C1 segment of cervical spinal cord (tissue), 14 donors: ENCODE measurements around the gene STAB2.

Source experiments
- DNase-seq, 14 donors: peaks; one replicate each; lab custom pipeline; 2025; lab: John Stamatoyannopoulos, UW

Gene STAB2

DNA sequence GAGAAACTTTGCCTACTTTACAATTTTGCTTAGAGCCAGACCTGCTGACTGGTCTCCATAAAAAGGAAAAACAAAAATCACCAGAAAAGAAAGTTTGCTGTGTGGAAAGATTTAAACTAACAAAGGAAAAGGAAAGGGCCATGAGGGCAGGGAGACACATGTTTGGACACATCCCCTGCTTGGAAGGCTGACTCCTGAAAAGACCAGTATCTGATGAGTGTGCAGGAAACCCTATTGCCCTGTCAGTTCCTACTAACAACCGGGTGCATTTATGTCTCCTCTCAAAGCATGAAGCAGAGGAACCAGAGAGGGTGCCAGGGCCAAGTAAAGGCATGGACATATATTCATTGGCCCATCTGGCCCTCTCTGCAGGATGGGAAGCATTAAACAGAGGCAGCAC, 7.0 kb upstream of the STAB2 start:
- no peak for DNase-seq

DNA sequence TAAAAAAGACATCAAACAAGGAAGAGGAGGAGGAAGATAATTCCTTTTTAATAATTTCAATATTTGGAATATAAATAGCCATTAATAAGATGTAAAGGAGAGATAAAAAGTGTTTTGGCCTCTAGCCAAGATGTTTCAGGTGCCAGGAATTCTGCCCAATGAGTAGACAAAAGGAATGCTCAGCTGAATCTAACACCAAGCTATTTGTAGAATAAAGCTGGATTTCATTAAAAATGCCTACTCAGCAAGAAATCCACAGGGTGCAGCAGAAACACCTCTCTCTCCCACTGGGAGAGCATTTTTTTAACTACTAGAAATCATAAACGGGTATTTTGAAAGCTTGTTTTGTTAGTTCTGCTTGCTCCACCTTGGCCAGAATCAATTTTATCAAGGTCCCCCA, 4.1 kb upstream of the STAB2 start:
- DNase-seq, result no peak

DNA sequence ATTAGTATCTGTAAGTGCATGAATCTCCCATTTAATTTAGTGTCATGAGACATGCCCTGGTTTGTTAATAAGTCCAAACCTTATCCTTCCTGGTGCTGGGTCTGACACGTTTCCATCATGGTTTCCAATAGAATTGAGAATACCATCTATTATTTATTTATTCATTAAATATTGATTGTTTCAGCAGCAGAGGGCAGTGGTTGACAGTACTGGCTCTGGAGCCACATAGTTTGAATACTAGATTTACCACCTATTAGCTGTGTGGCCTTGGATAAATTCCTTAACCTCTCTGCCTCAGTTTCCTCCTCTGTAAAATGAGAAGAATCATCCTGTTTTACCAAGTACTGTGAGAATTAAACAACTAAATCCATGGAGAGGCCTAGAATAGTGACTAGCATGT, 941 bp upstream of the STAB2 start:
- no peak for DNase-seq

DNA sequence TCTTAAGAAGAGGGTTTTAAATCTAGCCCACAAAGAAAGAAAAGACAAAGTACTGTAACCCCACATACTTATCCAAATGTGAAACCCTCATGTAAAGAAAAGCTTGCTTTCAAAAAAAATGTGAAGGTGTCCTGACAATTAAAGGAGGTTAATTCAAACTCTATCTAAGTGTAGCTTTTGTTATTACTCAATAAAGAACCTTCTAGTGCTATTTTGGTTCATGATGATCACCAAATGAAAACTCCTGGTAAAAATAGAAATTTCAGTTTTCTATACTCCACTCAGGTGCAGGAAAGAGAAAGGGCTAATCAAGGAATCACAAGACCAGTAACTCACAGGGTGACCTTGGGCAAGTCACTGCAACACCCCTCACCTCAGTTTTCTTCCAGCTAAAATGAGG, 1.6 kb downstream of the STAB2 start:
- no peak for DNase-seq

DNA sequence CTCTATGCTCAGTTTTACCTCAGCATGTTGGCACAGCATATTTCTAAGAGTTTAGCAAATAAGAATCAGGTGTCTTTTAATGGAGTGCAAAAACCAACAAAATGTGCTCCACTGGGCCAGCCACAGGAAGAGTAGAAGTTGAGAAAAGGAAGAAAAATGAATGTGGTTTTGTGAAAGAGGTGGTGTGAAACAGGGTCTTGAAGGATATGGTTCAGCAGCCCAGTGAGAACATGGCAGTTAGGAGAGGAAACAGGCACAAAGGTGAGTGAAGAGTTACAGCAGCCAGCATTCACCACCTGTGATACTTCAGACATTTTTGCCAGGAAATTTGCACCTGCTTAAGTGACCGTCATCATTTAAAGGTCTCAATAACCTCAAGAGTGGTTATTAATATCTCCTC, 2.4 kb downstream of the STAB2 start:
- DNase-seq, result no peak

DNA sequence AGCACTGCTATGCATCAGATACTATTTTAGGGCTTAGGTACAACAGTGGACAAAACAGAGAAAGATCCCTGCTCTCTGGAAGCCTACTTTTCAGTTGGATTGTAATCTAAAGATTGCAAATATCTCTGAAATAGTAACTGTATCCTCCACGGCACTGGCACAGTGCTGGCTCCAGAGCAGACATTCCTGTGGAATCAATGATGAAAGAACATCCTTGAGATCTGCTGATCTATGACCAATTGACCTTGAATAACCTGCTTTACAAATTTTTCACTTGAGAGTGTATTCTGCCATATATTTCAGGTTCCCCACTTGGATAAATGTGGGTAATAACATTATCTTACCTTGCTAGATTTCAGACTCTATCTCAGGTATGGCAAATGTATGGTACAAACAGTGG, 3.2 kb downstream of the STAB2 start:
- DNase-seq, result no peak

DNA sequence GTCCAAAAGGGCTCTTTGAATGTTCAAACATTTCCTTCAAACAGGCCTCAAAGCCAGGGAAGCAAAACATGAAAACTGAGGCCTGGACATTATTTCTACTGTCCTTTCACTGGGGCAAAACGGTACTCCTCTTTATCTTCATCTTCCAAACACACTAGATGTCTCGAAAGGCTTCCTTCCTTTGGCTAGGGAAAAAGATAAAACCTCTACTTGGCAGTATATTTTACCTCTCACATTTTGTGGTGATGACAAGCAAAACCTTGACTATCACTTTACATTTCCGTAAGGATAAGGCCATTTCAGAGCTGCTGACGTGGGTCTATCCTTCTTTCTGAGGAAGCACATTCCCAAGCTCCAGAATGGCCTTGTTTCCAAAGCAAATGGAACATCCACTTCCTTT, 9.9 kb downstream of the STAB2 start:
- no peak for DNase-seq

DNA sequence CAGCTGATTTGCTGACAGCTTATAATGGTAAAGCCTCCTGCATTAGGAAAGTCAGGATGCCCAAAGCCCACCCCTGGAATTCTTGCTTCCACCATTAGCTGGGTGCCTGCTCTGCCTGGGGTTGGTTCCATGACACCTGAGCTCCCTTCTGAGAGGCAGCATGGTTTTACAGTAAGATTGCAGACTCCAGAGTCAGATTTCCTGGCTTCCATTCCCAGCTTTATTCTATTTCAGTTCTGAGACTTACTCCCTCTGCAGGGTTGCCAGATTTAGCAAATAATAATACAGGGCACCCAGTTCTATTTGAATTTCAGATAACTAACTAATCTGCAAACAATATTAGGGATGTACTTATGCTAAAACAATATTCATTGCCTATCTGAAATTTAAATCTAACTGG, 12.2 kb downstream of the STAB2 start:
- DNase-seq, result no peak

DNA sequence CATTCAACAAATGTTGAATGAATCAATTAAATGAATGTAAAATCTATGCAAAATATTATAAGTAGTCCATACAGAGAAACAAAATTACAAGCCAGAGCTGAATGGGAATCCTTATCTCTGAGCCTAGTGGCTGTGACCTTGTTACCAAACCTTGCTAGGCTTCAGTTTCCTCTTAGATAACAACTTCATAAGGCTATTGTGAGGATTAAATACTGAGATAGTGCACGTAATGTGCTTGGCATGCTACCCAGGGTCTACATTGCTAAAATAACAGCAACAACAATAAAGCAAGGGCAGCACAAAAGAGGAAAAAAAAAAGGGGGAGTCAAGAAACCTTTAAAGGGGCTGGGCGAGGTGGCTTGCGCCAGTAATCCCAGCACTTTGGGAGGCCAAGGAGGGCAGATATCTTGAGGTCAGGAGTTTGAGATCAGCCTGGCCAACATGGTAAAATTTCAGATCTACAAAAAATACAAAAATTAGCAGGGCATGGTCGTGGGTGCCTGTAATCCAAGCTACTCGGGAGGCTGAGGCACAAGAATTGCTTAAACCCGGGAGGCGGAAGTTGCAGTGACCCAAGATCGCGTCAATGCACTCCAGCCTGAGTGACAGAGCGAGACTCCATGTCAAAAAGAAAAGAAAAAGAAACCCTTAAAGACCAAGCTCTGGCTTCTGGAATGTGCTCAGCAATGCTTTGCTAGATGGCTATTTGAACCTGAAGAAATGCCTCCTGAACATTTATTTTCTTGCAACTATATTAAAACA, 14.1 kb downstream of the STAB2 start:
- DNase-seq, result no peak

DNA sequence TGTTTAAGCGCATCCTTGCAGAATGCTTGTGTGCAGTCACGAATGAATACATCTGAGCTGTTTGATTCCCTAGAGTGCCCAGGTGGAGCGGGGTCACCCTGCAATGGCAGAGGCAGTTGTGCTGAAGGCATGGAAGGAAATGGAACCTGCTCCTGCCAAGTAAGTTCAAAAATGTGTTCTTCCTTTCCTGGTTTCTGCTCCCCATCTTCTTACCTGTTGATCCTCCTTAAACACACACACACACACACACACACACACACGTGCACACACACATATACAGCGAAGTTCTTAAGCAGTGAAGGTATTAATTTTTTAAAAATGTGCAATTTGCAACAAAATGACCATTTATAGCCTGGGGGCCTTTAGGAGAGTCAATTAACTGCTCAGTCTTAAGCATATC, 33.3 kb downstream of the STAB2 start:
- DNase-seq, result no peak

DNA sequence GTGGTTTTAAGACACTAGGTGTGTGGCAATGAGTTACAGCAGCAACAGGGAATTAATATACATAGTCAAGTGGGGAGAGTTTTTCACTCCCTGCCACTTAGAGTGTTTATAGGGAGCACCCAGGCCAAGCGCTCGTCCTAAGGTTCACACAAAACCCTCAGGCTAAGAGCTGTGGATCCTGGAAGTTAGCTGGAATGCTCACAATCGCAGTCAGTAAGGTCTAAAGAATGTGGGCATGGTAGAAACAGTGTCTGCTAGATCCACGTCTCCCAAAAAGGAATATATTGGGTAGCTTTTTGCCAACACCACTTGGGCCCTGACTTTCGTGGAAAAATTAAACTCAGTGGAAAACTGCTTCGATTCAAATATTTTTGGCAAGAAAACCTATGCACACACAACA, 36.6 kb downstream of the STAB2 start:
- no peak for DNase-seq

DNA sequence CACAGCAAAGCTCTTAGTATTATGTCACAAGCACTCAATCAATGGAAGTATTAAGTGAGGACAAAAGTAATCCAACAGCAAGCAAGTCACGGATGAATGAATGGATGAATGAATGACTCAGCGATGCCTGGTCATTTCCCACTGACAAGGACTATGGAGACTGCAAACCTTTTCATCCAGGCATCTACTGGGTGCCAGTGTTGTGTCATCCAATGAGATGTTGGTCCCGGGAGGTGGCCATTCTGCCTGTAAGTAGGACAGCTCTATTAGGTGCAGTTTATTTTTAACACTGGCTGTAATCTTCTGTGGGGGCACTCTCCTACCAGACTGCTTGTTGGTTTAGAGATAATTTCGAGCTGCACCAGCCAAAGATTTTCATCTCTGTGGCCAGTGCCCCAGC, 39.4 kb downstream of the STAB2 start:
- DNase-seq, result peak in 4 of 14 donors; percentile 7 to 89 (median 16)

DNA sequence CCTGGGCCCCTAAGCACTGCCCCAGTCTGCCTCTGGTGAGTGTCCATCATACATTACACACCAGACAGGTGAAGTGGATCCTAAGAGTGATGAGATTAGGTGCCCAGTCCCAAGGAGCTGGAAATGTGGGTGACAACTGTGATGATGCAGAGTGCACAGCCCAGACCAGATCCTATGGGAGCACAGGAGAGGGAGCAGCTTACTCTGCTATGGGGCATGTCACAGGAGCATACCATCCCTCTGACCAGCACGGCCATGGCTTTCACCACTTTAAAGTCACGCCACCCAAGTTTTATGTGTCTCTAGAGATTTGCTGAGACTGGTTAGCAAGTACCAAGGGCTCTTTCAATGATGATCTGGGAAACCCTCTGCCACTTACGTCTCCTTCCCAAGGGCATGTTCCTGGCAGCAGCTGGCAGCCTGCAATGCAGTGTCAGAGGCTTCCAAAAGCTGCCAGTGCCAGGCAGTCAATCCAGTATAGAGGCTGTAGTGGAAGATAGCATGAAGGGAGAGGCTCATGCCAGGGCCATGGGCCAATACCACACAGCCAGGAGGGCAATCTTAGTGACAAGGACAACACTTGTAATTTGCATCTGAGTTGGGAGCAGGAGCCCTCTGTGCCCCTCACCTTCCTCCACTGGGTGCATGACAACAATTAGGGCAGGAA, 40.2 kb downstream of the STAB2 start:
- DNase-seq, result peak in 3 of 14 donors; percentile 3 to 19 (median 15)

DNA sequence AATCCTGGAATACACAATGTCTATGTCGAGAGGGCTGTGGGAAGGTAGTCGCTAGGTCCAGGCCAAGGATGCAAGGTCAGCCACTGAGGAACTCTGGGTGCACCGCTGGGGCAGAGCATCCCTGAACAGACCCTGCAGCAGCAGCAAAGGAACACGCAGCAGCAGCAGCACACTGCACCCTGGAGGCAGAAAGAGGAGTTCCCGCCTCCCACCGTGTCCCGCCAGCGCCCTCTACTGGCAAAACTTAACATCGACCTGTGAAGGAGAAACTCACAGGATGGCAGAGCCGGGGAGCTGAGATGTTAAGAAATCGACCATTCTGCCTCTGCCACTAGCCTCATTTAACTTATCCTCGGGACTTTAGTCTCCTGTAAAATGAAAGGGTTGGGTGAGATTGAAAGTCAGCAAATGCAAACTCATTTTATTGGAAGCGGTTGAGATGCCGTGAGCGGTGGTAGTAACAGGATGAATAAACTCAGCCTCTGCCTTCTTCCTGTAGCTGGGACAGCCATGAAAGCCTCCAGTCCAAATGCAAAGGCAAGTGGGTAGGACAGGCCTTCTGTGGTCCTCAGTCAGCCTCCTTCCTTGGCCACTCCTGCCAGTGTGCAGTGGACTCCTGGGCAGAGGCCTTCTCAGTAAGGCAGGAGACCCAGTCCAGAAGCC, 45.6 kb downstream of the STAB2 start:
- peak in 2 of 14 donors; percentile 2 to 5 for DNase-seq

DNA sequence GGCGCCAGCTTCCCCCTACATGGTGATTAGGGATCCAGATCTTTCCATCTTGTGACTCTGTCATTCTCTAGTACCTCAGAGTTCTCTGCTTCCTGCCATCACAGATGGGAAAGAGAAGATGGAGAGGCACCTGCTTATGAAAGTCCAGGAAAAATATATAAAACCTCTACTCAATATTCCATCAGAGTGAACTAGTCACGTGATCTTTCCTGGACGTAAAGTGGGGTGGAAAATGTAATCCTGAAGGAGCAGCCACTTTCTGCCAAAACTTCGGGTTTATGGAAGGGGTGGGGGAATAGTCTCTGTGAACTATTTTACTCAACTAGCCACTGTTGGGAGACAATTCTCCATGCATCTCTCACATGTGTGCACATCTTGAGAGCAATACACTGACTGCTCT, 47.7 kb downstream of the STAB2 start:
- no peak for DNase-seq

DNA sequence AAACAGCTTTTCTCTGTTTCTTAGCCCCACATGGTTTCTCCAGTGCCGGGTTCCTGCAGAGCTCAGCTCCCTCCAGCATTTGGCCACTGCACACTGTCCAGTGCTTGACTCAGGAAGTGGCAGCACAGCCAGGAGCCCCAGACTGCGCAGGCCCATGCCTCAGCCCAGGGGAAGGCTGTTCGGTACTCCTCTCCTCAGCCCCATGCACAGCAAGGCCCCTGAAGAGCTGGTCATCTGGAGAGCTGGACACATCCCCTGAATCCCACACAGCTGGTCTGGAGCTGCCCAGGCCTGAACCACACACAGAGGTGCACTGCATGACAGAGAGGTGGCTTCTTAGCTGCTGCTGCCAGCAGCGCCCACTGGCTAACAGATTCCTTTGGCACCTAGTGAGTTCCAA, 48.3 kb downstream of the STAB2 start:
- DNase-seq, result no peak

DNA sequence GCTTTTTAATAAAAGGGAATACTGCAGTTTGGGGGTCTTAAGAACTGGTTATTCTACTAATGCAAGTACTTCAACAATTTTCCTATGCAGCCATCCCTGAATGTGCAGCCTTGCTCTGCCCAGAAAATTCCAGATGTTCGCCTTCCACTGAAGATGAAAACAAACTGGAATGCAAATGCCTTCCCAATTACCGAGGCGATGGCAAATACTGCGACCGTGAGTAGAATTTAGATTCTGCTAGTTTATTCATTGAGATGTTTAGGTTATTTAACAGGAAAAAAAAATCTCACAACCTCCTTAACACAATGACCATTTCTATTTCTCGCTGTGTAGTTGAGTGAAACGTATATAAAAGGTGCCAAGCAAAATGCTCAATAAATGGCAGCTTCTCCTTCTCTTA, 49.9 kb downstream of the STAB2 start:
- no peak for DNase-seq

DNA sequence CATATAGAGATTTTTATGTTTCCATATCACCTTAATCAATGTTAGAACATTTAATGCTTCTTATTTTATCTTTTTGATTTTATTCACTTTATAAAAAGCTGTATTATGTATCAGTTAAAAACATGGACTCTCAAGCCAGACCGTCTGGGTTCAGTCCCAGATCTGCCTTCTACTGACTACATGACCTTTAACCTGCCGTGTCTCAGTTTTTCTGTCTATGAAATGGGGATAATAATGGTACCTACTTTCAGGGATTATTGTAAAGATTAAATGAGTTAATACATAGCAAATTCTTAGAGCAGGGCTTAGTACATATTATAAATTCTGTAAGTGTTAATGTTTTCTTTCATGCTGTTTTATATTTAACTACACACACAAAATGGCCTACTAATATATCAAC, 50.4 kb downstream of the STAB2 start:
- no peak for DNase-seq

DNA sequence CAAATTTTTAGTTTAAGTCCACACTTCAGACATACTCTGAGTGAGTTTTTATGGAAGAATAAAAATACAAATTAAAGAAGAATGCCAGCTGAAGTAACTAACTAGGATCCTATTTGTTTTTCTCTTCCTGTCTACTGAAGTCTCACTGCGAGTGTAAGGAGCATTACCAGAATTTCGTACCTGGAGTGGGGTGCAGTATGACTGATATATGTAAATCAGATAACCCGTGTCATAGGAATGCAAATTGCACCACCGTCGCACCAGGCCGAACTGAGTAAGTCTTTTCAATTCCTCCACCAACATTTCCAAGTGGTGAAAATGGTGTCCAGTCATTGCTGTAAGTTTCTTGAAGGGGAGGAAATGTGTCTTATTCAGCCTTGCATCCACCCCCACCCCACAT, 52.9 kb downstream of the STAB2 start:
- DNase-seq, result no peak

DNA sequence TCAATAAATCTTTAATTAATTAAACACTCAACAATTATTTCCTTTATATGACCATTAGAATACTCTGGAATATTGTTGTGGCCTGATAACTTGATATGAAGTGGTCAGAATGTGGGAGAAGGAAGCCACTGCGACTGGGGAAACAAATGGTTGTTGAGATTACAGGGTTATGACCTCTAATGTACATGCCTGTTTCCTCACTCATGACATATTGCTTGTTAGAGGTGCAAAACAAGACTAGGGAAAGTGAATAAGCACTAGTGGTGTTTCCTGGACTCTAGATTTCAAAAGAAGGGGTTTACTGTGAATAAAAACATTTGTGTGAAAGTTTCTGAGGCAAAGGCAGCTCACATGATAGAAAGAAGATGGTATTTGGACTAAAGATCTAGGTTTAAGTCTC, 53.3 kb downstream of the STAB2 start:
- DNase-seq, result no peak

DNA sequence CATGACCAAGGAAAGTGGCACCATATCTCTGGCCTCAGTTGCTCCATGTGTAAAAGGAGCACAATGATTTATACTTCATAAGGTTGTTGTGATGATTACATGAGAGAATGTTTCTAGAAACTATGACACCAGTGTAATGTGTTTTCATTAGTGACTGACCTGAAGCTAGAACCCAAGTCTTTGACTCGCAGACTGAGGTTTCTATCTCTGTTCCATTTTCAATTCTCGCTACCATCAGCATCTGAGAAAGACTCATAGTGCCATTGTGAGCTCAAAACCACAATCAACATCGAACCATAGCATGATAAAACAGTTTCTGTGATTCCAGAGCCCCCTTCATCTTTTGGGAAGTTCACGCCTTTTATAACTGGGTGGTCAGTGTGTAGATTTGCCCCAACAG, 53.8 kb downstream of the STAB2 start:
- no peak for DNase-seq

DNA sequence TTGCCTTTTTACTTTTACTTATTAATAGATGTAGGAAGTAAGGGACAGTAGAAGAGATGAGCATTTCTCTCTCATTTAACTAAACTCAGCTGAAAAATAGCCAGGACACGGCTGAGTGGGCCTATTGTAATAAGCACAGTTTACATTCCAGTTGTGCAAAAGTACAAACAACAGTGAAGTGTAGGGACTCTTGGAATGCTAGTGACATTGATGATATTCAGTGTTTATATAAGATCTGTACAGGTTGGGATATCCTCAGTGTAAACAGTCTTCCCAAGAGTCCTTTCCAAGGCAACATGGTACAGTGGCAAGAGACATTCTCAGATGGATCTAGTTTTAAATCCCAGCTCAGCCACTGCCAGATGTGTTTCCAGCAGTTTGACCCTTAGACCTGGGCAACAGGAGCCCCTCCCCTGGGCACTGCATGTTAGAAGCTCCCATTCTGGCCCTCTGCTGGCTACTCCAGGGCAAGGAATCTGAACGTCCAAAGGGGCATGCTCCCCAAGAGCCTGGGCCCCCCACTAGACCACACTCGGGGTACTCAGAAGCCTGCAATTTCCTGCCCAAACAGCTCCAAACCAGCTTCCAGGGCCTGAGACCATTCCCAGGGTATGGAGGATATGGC, 55.3 kb downstream of the STAB2 start:
- DNase-seq, result no peak

DNA sequence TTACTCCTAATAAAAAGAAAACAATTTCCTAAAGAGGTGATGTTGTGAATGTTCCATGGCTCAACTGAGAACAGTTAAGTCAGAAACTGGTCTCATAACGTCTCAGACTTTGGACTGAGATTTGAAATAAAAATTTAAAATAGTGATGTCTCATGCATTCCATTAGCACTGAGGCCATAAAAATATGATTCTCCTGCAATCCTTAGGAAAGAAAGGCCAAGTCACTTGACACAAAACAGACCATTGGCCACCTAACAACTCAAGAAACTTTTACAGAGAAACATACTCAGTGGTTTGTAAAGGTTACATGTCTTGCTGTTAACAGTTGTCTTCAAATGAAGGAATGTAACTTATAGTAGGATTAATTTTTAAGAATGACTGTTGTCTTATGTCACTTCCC, 58.1 kb downstream of the STAB2 start:
- no peak for DNase-seq
